ENCODE measurements around the gene NOX5. TPM values are rescaled to one million over a fixed set of nuclear protein-coding genes. Genes with fewer than 3 reads are reported as not detected.

NOX5 gene
- polyA plus RNA-seq, 2 of the 4 experiments (the other 2 are of a cell fraction): 0.19 to 0.22 TPM

DNA sequence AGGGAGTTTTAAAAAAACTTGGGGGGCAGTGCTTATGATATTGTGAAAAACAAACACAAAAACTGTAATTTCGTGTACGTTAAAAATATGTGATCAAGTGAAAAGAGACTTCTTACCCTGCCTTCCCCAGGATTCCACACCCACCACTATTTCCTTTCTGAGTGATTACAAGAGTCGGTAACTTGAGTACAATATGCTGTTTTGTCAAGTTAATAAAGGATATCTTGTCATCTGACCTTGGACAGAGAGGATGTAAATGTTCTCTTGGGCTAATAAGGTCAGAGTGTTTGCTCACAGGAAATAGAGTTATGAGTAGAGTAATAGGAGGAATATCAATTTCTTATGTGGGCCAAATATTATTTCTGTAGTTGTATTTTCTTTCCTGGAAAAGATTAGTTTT, 68.1 kb downstream of the NOX5 start (continued):
- TF ChIP-seq HOXA7 (CRISPR knock-in tag; IDR thresholded peaks at IDR 0.05): no peak
- no peak for TF ChIP-seq KDM5A (IDR thresholded peaks at IDR 0.05)
- TF ChIP-seq, protein P1, sequence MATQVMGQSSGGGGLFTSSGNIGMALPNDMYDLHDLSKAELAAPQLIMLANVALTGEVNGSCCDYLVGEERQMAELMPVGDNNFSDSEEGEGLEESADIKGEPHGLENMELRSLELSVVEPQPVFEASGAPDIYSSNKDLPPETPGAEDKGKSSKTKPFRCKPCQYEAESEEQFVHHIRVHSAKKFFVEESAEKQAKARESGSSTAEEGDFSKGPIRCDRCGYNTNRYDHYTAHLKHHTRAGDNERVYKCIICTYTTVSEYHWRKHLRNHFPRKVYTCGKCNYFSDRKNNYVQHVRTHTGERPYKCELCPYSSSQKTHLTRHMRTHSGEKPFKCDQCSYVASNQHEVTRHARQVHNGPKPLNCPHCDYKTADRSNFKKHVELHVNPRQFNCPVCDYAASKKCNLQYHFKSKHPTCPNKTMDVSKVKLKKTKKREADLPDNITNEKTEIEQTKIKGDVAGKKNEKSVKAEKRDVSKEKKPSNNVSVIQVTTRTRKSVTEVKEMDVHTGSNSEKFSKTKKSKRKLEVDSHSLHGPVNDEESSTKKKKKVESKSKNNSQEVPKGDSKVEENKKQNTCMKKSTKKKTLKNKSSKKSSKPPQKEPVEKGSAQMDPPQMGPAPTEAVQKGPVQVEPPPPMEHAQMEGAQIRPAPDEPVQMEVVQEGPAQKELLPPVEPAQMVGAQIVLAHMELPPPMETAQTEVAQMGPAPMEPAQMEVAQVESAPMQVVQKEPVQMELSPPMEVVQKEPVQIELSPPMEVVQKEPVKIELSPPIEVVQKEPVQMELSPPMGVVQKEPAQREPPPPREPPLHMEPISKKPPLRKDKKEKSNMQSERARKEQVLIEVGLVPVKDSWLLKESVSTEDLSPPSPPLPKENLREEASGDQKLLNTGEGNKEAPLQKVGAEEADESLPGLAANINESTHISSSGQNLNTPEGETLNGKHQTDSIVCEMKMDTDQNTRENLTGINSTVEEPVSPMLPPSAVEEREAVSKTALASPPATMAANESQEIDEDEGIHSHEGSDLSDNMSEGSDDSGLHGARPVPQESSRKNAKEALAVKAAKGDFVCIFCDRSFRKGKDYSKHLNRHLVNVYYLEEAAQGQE (IDR thresholded peaks at IDR 0.05): no peak
- TF ChIP-seq, protein P2, sequence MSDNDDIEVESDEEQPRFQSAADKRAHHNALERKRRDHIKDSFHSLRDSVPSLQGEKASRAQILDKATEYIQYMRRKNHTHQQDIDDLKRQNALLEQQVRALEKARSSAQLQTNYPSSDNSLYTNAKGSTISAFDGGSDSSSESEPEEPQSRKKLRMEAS (IDR thresholded peaks at IDR 0.05): no peak
- TF ChIP-seq ZNF302 (CRISPR knock-in tag; IDR thresholded peaks at IDR 0.05): no peak
- TF ChIP-seq ZC3H11A (IDR thresholded peaks at IDR 0.05): no peak
- TF ChIP-seq HOXB5 (CRISPR knock-in tag; IDR thresholded peaks at IDR 0.05): no peak
- no peak for TF ChIP-seq NPAS2 (CRISPR knock-in tag; IDR thresholded peaks at IDR 0.05; ENCODE audit: borderline replicate concordance)

DNA sequence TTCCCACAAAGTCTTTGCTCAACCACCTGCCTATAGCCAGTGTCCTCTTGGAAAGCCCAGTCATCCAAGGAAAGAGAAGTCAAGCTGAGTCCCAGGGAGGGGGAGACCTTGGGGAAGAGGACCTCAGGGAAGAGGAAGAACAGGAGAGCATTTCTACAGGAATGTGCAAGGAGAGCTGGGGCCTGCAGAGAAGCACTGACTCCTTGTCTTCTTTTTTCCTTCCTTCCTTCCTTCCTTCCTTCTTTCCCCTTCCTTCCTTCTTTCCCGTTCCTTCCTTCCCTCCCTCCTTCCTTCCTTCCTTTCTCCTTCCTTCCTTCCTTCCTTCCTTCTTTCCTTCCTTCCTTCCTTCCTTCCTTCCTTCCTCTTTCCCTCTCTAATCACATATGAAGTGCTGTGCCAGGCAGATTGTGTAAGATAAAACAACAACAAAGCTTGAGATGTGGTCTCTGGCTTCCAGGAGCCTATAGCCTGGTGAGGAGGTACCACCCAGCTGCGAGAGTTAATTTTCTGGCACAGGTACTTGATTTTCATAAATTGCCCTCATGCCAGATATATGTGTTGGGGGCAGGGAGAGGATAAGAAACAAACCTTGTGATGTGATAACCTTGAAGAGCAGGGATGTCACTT, 70.0 kb downstream of the NOX5 start:
- ATAC-seq: no peak

DNA sequence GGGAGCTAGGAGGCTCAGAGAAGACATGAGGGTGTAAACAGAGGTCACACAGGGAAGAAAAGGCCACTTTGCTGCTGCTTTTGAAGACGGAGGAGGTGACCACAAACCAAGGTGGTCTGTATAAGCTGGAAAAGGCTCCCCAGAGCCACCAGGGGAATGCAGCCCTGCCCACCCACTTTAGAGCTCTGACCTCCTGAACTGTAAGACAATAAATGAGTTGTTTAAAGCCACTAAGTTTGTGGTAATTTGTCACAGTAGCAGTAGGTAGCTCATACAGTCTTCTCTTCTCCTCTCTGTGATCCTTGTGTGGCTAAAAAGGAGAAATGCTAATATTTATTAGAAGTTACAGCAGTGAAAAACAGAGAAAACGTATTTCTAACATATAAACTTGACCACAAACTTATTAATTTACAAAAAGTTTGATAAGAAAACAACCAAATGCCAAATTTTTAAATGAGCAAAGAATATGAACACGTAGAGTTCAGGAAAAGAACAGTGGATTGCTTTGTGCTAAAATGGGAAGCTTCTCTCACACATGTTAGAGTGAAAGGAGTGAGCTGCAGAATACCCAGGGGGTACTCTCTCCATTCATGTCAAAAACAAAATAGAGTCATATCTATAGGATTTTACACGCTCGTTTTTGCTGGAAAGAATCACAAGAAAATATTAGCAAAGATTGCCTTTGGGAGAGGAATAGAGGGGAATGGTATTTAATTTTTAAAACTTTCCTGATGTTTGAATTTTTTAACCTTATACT, 71.0 kb downstream of the NOX5 start:
- FAIRE-seq: no peak
- Histone ChIP-seq H3K4me1 (peaks cover 12% of the 10 kb centered on the region; the same call in 2 of the 3 replicates), H3K4me3 (no peak overlapping the region), H3K9me3 (no peaks in the 10 kb centered on the region), H3K27ac (no peak overlapping the region), H3K4me2 (no peak overlapping the region)
- POLR2A ChIA-PET: no interaction called here
- no peak for DNase-seq (ENCODE audit: low read depth in 1 of 2, low spot score in 1 of 2)
- TF ChIP-seq RCOR1 (IDR thresholded peaks at IDR 0.05; ENCODE audit: low read depth, low read length) (no peak), CEBPB (IDR thresholded peaks at IDR 0.05) (no peak), FOSB (CRISPR knock-in tag; IDR thresholded peaks at IDR 0.05) (no peak), MAFK (IDR thresholded peaks at IDR 0.05; ENCODE audit: partially characterized antibody) (no peak), RFX5 (IDR thresholded peaks at IDR 0.05) (no peak), CBX2 (IDR thresholded peaks at IDR 0.05; ENCODE audit: borderline replicate concordance, low read depth) (no peak), KDM5A (IDR thresholded peaks at IDR 0.05) (no peak), KDM1A (IDR thresholded peaks at IDR 0.05; ENCODE audit: low read depth) (no peak)
- TF ChIP-seq, protein P3, sequence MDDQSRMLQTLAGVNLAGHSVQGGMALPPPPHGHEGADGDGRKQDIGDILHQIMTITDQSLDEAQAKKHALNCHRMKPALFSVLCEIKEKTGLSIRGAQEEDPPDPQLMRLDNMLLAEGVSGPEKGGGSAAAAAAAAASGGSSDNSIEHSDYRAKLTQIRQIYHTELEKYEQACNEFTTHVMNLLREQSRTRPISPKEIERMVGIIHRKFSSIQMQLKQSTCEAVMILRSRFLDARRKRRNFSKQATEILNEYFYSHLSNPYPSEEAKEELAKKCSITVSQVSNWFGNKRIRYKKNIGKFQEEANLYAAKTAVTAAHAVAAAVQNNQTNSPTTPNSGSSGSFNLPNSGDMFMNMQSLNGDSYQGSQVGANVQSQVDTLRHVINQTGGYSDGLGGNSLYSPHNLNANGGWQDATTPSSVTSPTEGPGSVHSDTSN (IDR thresholded peaks at IDR 0.05): no peak
- TF ChIP-seq, protein P1 (IDR thresholded peaks at IDR 0.05): no peak
- TF ChIP-seq, protein P4, sequence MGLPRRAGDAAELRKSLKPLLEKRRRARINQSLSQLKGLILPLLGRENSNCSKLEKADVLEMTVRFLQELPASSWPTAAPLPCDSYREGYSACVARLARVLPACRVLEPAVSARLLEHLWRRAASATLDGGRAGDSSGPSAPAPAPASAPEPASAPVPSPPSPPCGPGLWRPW (IDR thresholded peaks at IDR 0.05): no peak
- ATAC-seq: no peak
- WGBS (ENCODE audit: missing lambda C conversion rate): 56% methylated on average over 5 of the region's 5 CpGs
- CTCF ChIA-PET: interaction anchor here (0.7 to 2.2 kb wide), 10 partner anchors 10 to 315 kb away, joined by 3 to 9 read pairs (median 3); no protein-coding TSS in a partner anchor

More for the DNA sequence above, 70.0 kb downstream of the NOX5 start:
- Histone ChIP-seq H3K27ac (no peak overlapping the region), H3K4me2 (no peak overlapping the region), H3K4me1 (peaks cover 6% of the 10 kb centered on the region; the same call in 1 of the 3 replicates), H3K9me3 (no peaks in the 10 kb centered on the region), H3K4me3 (no peak overlapping the region)
- TF ChIP-seq POLR2A (IDR thresholded peaks at IDR 0.05; ENCODE audit: low read length): no peak
- WGBS (ENCODE audit: missing lambda C conversion rate): 58% methylated on average over 1 of the region's 2 CpGs
- ChIA-PET CTCF (interaction anchor here (0.7 to 3.2 kb wide), 10 partner anchors 10 to 316 kb away, joined by 3 to 10 read pairs (median 4); no protein-coding TSS in a partner anchor), POLR2A (no interaction called here)
- DNase-seq (ENCODE audit: low read depth in 1 of 2, low spot score in 1 of 2) (no peak), FAIRE-seq (no peak)

Measured in A549 (cell line).